CD4-positive, alpha-beta T cell treated with Interleukin-6 at 100 ng/mL for 8 hours (primary cell): Measurements from ENCODE around the gene BBOX1.
"Not testable (repeated sequence)": the region's sequence is repeated elsewhere in the genome, so short reads cannot be mapped to it uniquely, and the experiment has no call there.

Source experiments
- DNase-seq: peaks from one replicate; pipeline ENCODE4 v3.0.0-alpha.2; 2020; ENCODE audit warnings: mixed read lengths, low spot score

Gene BBOX1

DNA sequence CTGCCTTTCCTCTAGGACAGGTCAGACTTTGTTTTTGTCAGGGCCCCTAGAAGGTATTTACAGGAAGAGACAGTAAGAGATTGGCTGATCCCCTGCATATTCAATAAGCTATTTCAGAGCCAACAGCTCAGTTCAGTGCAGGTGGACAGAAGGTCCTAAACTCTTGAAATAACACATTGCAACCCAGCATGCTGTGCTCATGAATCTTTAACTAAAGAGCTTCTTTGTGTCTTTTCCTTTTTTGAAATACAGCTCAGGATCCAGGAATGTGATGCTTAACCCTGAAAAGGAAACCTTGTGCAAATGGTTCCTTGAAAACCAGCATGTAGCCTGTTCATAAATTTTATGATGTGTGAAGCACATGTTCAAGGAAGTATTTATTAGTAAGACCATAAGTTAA lies 43.9 kb downstream of the BBOX1 start:
- no peak for DNase-seq

DNA sequence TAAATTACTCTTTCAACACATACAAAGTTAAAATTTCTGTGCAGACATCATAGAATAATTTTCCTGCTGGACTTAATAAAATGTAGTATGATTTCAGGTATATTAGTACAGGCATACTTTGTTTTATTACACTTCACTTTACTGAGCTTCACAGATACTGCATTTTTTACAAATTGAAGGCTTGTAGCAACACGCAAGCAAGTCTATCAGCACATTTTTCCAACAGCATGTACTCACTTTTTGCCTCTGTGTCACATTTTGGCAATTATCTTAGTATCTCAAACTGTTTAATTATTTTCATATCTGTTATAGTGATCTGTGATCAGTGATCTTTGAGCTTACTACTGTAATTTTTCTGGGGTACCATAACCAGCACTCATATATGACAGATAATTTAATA lies 44.5 kb downstream of the BBOX1 start:
- no peak for DNase-seq

DNA sequence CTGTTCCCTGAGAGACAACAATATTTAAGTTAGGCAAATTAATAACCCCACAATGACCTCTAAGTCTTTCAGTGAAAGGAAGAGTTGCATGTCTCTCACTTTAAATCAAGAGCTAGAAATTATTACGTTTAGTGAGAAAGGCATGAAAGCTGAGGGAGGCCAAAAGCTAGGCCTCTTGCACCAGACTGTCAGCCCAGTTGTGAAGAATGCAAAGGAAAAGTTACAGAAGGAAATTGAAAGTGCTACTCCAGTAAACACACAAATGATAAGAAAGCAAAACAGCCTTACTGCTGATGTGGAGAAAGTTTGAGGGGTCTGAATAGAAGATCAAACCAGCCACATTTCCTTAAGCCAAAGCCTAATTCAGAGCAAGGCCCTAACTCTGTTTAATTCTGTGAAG lies 45.0 kb downstream of the BBOX1 start:
- DNase-seq: no peak

DNA sequence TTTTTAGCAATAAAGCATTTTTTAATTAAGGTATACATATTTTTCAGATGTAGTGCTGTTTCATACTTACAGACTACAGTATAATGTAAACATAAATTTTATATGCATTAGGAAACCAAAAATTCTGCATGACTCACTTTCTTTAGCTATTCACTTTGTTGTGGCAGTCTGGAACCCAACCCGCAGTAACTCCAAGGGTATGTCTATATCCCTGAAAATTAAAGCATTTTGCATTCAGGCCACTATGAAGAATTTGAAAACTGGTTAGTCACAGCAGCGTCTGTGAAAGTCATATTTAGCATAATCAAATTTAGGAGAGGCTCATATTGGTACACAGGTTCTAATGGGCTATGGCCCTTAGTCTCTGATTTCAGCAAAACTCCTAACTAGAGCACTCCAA lies 46.8 kb downstream of the BBOX1 start:
- no peak for DNase-seq

DNA sequence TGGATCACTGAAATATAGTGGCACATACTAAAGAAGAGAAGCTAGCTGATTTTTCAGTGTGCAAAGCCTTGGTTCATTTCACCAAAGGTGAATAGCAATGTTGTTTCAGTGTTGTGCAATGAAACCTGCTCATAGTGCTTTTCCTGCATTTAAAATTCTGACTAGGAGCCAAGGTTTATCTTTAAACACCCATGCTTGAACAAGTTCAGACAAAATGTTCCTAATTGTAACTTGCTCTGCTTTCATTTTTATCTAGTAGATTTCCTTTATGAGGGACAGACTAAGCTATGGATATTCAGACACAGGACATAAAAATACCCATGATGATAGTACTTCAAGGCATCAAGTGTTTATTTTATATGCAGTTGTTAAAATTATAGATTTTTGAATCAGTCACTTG lies 47.7 kb downstream of the BBOX1 start:
- DNase-seq: no peak

DNA sequence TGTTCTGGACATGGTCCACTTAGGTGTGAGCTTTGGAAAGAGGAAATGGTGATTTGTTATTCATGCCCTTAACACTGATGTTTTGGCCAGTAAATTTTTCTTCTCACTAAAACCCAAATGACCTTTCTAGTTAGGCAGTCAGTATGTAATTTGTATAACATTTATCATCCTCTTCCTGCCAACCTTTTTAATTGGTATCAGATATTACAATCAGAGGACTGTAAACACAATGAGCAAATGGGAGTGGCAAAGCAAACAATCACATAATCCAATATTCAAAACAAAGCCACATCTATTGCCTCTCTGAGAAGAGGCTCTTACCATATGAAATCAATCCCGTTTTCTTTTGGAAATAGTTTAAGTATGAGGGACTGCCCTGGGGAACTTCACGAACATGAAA lies 49.1 kb downstream of the BBOX1 start:
- no peak for DNase-seq

DNA sequence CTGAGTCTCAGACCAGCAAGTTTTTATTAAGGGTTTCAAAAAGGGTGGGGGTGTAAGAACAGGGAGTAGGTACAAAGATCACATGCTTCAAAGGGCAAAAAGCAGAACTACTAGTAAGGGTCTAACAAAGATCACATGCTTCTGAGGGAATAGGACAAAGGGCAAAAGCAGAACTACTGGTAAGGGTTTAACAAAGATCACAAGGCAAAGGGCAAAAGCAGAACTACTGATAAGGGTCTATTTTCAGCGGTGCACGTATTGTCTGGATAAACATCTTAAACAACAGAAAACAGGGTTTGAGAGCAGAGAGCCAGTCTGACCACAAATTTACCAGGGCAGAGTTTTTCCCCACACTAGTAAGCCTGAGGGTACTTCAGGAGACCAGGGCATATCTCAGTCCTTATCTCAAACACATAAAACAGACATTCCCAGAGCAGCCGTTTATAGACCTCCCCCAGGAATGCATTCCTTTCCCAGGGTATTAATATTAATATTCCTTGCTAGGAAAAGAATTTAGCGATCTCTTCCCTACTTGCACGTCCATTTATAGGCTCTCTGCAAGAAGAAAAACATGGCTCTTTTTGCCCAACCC lies 49.8 kb downstream of the BBOX1 start:
- not testable (repeated sequence) for DNase-seq

DNA sequence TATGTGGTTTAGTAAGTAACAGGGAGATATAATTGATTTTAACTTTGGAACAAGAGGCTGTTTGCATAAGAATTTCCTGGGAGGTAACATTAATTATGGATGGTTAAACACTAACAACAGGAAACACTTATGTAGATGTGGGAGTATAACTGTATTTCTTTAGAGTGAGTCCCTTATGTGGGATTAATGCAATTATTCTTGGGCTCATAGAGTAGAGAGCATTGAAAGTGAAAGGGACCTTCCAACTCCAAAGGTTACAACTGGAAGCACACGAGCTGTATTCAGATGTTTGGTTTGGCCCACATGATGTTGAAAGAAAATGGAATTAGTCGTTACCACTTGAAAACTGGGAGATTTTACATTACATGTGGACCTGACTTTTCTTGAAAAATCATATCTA lies 53.5 kb downstream of the BBOX1 start:
- DNase-seq: no peak

DNA sequence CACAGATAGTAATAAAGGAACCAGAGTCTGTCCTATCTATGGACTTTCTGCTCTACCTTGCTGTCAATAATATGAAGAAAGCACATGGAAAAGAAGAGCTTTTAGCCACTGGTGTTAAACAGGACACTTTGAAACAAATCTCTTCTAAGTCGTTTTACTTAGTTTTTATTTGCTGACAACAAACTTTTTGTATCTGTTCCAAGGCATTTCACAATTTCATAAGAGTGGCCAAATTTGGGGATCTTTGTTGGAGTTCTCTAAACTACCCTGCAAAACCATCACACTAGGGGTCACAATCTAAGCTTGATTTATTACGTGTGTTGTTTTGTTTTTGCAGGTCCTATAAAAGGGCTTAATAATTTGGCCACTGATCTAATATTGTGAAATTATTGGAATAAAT lies 54.4 kb downstream of the BBOX1 start:
- no peak for DNase-seq

DNA sequence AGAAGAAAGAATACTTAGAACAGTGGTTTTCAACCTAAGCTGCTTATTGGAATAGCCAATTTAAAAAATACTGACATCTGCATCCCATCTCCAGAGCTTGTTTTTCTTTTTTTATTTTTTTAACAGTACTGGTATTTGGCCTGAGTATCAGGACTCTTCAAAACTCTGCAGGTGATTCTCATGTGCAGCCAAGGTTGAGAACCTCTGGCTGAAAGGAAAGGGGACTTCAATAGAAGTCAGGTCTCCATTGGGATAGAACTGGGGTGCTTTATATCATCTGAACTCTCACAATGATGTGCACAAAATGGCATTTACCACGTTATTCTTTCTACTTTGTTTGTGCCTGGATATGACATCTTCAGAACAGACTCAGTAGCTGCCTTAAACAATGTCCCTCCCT lies 55.3 kb downstream of the BBOX1 start:
- DNase-seq: no peak

DNA sequence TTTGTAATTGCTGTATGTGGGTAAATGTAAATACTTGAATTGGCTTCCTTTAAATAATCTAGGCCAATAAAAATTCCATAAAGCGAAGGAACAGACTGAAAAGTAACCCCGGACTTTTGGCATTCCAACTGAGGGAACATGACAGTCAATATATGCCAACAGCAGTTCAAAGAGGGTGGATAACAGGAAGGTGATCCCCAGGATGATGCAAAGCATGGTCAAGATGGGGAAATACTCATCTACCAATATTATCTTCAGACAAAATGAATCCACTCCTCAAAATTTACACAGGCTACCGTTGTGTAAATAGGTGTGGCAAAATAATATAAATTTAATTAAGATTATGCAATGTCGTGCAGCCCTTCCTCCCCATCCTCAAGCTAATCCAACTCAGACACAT lies 56.9 kb downstream of the BBOX1 start:
- no peak for DNase-seq

DNA sequence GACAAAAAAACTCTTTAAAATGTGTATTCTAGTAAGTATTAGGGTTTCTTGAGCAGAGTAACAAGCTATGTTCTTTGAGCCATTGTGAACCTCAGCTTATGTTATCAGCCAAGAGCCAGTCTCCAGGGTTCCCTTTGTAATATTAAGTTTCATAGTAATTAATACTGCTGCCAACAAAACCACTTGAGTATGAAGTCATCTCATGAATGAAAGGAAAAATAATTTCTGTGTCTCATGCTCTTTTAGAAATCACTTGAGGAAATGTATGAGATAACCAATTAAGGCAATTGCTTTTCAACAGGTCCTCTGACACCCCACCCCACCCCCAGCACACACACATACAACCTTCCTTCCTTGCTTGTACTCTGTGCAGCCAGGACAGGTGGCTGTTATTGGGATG lies 59.9 kb downstream of the BBOX1 start:
- DNase-seq: no peak

DNA sequence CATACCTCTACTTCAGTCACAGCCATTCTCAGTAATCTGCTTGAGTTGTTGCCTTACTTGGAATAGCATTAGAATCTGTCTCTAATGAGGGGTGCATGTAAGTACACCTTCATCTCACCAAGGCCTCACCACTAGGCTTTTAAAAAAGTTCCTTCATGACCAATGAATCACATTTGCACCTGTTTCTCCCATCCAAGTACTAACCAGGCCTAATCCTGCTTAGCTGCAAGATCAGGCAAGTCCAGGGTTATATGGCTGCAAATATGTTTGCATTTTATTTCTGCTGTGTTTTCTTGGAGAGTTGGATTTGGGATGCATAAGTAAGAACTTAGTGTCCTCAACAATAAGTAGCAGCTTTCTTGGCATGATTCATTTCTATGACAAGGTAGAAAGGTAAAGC lies 66.9 kb downstream of the BBOX1 start:
- DNase-seq: no peak

DNA sequence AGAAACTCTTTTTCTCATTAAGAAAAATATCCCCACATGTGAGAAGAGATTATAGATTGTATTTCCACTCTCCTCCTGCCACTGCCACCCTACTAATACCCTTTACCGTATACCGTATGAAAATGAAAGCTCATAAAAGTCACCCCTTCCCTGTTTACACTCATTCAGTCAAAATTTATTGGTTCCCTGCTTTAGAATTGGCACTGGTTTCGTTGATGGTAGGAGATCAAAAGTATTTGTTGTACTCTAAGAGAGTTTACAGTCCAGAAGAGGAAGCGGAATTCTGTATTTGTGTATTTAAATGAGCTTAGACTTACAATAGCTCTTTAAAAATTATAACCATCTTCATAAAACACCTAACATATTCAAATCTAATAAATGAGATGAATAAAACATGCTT lies 68.2 kb downstream of the BBOX1 start:
- DNase-seq: no peak

DNA sequence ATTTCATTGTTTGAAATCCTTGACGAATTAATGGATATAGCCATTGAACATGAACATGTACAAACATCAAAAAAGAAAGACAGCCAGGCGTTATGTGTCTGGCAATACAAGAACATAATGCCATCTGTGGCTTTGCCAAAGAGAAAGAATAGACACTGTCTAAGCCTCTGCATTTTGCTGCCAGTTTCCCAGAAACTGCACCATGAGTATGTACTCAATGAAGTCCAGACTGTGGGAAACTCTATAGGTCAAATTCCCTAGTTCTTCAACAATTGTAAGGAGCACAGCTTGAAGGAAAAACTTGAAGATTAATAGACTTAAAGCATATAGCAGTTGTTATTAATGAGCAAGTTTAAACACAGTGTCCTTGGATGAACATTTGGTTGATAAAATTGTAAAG lies 71.3 kb downstream of the BBOX1 start:
- DNase-seq: no peak

DNA sequence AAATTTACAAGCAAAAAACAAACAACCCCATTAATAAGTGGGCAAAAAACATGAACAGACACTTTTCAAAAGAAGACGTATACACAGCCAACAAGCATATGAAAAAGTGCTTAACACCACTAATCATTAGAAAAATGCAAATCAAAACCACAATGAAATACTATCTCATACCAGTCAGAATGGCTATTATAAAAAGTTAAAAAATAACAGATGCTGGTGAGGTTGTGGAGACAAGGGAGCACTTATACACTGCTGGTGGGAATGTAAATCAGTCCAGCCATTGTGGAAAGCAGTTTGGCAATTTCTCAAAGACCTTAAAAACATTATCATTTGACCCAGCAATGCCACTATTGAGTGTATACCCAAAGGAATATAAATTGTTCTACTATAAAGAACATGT lies 72.3 kb downstream of the BBOX1 start:
- no peak for DNase-seq

DNA sequence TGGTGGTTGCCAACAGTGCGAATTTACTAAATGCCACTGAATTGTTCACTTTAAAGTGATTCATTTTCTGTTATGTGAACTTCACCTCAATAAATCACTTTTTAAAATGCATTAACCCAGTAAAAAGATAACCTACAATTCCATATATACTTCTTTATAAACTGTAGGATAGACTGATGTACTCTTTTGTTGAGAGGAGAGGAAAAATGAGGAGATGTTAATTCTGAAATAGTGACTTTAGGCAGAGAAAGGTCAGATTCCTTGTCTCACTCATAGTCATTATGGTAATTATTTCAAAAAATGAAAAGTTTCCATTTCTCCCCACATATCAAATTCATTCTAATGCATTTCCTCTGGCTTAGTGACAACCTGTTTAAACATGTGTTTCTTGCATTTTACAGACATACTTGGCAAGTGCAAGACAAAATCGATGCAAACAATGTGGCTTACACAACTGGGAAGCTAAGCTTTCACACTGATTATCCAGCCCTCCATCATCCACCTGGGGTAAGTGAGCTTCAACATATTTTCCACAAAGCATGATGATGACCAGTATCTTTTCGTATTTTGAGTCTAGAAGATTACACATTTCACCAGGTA lies 74.5 kb downstream of the BBOX1 start:
- DNase-seq: no peak

DNA sequence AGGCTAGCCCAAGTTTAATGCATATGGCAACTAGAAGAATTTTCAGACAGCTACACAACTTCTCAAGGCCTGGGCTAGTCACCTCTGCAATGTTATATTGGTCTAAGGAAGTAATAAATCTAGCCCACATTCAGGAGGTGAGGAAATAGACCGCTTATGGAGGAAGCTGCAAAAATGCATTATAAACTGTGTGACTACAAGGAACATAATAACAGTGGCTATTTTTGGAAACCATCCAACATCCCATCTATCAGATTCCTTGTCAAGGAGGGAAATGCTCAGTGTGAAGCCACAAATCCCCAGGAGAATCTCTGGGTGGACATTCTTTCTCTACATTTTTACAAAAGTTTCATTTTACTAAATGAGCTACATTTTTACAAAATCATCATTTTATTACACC lies 76.1 kb downstream of the BBOX1 start:
- DNase-seq: no peak

DNA sequence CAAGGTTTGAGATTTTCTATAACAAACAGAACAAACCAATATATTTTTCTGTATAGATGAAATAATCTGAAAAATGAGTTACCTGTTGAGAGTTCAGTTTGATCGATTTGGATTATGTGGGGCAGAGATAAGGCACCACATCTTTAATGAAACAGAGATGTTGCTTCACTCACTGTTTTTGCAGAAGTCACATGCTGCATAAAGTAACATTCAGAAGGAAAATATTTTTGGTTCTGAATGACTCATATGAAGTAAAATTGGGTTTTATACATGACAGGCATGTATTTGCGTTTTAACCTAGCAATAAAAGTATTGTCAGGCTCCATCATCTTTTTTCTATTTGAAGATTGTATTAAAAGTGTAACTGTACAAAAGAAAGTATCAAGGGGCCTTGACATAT lies 77.8 kb downstream of the BBOX1 start:
- no peak for DNase-seq

DNA sequence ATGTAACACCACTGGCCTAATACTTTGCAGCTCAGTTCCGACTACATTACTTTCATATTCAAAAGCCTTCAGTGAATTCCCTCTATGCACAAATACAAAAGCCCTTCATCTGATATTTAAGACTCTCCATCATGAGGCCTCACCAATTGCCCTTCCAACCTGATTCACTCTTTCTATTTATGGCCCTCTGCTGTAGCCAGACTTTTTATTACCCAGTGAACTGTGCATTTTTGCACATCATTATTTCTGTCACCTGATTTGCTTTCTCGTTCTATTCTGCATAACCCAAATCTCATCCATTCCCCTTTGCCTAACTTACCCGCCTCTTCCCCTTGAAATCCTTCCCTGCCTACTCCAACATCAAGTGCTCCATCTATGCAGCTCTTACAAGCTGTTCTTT lies 78.3 kb downstream of the BBOX1 start:
- DNase-seq: no peak

DNA sequence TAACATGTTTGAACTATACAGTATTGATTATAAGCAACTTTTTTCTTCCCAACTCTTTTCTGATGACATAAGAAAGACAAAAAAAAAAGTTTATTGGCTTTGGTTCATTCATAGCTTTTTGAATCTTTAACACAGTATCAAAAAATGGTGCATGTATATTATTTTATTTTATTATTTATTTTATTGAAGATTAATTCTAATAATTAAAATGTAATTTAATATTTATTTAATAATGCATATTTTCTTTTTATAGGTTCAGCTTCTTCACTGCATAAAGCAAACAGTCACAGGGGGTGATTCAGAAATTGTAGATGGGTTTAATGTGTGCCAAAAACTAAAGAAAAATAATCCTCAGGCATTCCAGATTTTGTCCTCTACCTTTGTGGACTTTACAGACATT lies 78.8 kb downstream of the BBOX1 start:
- DNase-seq: no peak

DNA sequence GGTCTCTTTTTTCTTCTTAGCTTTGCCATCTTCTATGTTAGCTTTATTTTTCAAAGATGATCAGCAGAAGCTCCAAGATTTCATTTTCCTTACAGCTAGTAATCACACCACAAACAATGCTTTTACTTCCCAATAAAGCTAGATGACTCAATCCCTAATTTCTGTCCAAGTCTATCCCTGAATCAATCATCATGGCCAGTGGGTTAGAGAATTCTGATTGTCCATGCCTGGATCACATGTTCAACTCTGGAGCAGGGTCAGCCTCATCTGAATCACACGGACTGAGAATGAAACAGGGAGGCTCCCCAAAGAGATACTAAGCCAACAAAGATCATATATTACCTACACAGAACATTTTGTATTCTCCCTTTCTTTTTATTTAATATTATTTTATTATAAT lies 79.6 kb downstream of the BBOX1 start:
- DNase-seq: no peak

DNA sequence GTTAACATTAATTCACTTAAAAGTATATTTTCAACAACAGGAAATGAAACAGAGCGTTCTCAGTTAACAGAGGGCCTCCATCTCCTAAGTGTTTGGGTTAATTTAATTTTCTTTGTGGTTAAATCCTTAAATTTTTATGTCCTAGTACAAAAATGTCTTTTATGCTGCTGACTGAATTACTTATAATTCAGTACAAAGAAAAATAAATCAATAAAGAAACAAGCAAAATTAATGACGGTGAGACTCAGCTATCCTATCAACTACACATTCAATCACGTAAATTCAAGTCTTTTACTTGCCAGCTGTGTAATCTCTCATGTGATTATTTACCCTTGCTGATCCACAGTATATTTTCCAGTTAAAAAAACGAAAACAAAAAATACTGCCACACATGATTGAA lies 81.4 kb downstream of the BBOX1 start:
- DNase-seq: no peak

DNA sequence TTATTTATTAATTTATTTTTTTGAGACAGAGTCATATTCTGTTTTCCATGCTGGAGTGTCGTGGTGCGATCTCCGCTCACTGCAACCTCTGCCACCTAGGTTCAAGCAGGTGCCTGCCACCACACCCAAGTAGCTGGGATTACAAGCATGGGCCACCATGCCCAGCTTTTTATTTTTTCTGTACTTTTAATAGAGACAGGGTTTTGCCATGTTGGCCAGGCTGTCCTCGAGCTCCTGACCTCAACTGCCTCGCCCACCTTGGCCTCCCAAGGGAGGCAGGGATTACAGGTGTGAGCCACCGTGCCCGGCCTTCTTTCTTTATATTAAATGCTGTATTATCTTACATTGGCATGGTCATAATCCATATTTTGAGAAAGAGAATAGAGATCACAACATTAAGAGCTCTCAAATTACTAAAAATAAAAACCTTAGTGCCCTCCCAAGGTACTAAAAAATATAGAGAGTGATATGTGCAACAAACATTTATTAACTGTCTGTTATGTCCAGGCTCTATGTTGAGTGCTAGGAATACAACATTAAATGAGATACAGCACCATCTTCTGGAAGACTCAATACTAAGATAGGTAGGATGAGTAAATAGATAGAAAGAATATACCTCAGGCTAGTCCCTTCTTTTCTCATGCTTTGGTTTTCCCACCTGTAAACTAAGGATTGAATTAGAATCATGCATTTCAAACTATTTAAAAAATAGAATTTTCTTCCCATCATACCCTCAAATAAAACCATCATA lies 84.1 kb downstream of the BBOX1 start:
- DNase-seq: no peak
